Nephron (organoid): ENCODE data around the gene SLC8A1.
A peak's percentile ranks its signal among the peaks of the same experiment; 100 is the strongest.

Experiments used
- H3K27ac Mint-ChIP-seq, 3 experiments: 2 replicates each; pipeline ENCODE4 v1.8.0; 2020; ENCODE audit warnings: mixed read lengths in 3 of 3, mild to moderate bottlenecking in 2 of 3, moderate library complexity in 1 of 3
- H3K27me3 Mint-ChIP-seq: 2 replicates; pipeline ENCODE4 v1.8.0; 2021; ENCODE audit warnings: low read depth, mild to moderate bottlenecking, moderate library complexity, mixed read lengths
- H3K36me3 Mint-ChIP-seq: 2 replicates; pipeline ENCODE4 v1.8.0; 2020; ENCODE audit warnings: low read depth, mixed read lengths
- H3K4me1 Mint-ChIP-seq: 2 replicates; pipeline ENCODE4 v1.8.0; 2020; ENCODE audit warnings: mixed read lengths
- H3K4me3 Mint-ChIP-seq, 3 experiments: 2 replicates each; pipeline ENCODE4 v1.8.0; 2020; ENCODE audit warnings: mild to moderate bottlenecking in 3 of 3, mixed read lengths in 3 of 3, moderate library complexity in 2 of 3
- H3K9me3 Mint-ChIP-seq: 2 replicates; pipeline ENCODE4 v1.8.0; 2020; ENCODE audit warnings: mixed read lengths
- TF ChIP-seq, protein P1 (sequence below), 3 experiments: fragments of 200-600 bp; sonication (generic); IDR thresholded peaks; one replicate each; pipeline ENCODE4 v1.5.0; 2021; ENCODE audit warnings: antibody characterized with exemption in 3 of 3; ENCODE audit not compliant: unreplicated experiment in 3 of 3

The SLC8A1 gene

DNA sequence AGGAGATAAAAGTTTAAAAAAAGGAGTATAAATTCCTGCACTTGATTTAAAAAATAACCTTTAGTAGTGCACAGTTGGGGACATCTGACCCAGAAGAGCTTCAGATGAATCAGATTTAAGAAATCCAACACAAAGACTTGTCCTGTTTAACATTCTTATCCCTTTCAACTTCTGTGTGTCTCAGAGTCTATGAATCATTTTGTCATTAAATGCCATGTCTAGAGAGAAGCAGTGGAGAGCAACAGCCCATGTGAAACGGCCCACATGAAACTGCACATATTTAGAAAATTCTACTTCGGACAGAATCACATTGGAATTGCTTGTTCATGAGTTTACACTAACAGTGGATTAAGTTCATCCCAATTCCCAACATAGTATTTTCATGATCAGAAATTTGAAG is 278.6 kb downstream of the SLC8A1 start:
- Mint-ChIP-seq H3K4me3 (no peak overlapping the region), H3K27ac (no peak overlapping the region), H3K4me1 (peaks cover 8% of the 10 kb centered on the region), H3K36me3 (peaks cover 6% of the 10 kb centered on the region), H3K27me3 (no peaks in the 10 kb centered on the region), H3K9me3 (no peaks in the 10 kb centered on the region)
- TF ChIP-seq, protein P1, sequence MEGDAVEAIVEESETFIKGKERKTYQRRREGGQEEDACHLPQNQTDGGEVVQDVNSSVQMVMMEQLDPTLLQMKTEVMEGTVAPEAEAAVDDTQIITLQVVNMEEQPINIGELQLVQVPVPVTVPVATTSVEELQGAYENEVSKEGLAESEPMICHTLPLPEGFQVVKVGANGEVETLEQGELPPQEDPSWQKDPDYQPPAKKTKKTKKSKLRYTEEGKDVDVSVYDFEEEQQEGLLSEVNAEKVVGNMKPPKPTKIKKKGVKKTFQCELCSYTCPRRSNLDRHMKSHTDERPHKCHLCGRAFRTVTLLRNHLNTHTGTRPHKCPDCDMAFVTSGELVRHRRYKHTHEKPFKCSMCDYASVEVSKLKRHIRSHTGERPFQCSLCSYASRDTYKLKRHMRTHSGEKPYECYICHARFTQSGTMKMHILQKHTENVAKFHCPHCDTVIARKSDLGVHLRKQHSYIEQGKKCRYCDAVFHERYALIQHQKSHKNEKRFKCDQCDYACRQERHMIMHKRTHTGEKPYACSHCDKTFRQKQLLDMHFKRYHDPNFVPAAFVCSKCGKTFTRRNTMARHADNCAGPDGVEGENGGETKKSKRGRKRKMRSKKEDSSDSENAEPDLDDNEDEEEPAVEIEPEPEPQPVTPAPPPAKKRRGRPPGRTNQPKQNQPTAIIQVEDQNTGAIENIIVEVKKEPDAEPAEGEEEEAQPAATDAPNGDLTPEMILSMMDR (IDR thresholded peaks at IDR 0.05; ENCODE audit: unreplicated experiment in 3 of 3), result no peak

DNA sequence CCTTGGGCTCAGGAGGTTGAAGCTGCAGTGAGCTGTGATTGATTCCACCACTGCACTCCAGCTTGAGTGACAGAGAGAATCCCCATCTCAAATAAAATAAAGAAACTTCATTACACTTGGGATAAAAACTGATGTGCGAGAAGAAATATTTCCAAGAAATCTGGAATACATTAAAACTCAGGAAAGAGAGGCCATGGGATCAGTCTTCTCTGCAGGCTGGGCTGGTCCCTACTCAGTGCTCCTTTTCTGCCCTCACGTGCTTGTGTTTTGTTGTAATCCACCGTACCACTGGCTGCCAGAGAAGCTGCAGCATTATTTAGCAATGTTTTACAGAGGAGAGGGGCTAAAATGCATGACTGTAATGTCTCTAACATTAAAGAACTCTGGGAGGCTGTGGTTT is 282.0 kb downstream of the SLC8A1 start:
- TF ChIP-seq, protein P1 (IDR thresholded peaks at IDR 0.05; ENCODE audit: unreplicated experiment in 3 of 3), result no peak
- no peaks in the 10 kb centered on the region for H3K27me3 Mint-ChIP-seq
- no peak overlapping the region for H3K4me3 Mint-ChIP-seq
- H3K36me3 Mint-ChIP-seq, result peaks cover 8% of the 10 kb centered on the region
- no peaks in the 10 kb centered on the region for H3K9me3 Mint-ChIP-seq
- peak overlapping the region in 1 of 3 experiments; percentile 11 for H3K27ac Mint-ChIP-seq
- peaks cover 19% of the 10 kb centered on the region for H3K4me1 Mint-ChIP-seq

DNA sequence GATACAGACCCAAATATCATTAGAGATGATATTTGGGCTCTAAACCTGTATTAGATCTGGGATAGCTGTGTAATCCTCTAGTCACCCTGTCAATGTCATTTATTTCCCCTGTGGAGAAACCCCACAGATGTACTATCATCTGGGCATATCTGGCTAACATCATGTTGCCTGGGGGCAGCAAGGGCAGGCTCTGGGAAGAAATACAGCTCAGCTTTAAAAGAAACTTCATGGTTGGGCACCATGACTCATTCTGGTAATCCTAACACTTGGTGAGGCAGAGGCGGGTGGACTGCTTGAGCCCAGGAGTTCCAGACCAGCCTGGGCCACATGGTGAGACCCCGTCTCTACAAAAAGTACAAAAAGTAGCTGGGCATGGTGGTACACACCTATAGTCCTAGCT is 282.5 kb downstream of the SLC8A1 start:
- no peaks in the 10 kb centered on the region for H3K27me3 Mint-ChIP-seq
- TF ChIP-seq, protein P1 (IDR thresholded peaks at IDR 0.05; ENCODE audit: unreplicated experiment in 3 of 3), result no peak
- H3K27ac Mint-ChIP-seq, result no peak overlapping the region
- H3K4me1 Mint-ChIP-seq, result peaks cover 22% of the 10 kb centered on the region
- H3K4me3 Mint-ChIP-seq, result no peak overlapping the region
- H3K36me3 Mint-ChIP-seq, result peaks cover 12% of the 10 kb centered on the region
- no peaks in the 10 kb centered on the region for H3K9me3 Mint-ChIP-seq

DNA sequence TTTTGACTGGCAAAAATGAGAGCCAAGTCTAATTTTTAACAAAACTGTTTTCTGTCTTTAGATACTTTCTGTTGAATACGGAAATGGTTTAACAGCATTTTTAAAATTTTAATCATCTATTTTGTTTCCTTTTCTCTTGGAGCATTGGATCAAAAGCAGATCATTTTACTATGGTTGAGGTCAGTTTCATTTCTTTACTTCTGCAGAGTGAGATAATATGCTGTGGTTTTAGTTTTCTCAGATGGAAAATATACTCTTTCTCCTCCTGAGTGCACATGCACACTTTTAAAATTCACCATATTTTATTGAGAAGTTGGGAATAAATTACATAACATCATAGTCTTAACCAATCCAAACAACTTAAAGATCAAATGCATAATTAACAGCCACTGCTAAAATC is 283.3 kb downstream of the SLC8A1 start:
- peaks cover 22% of the 10 kb centered on the region for H3K4me1 Mint-ChIP-seq
- TF ChIP-seq, protein P1 (IDR thresholded peaks at IDR 0.05; ENCODE audit: unreplicated experiment in 3 of 3), result no peak
- no peak overlapping the region for H3K27ac Mint-ChIP-seq
- no peaks in the 10 kb centered on the region for H3K9me3 Mint-ChIP-seq
- no peak overlapping the region for H3K4me3 Mint-ChIP-seq
- H3K36me3 Mint-ChIP-seq, result peaks cover 12% of the 10 kb centered on the region
- no peaks in the 10 kb centered on the region for H3K27me3 Mint-ChIP-seq

DNA sequence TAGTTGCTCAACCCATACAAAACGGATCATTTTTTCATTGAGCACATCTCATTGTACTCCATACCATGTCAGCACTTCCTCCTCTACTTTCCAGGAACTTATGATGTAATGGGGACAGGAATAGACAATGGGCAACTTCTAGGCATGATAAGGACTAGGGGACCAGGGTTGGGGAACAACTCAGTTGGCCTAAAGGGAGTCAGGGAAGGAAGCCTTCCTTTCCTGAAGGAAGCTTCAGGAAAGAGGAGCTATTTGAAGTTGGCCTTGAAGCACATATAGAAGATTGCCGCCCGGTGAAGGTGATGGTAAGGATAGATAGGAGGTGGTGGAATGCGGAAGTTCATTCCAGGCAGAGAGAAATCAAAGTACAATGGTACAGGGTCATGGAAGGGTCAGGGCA is 283.9 kb downstream of the SLC8A1 start:
- H3K27me3 Mint-ChIP-seq, result no peaks in the 10 kb centered on the region
- TF ChIP-seq, protein P1 (IDR thresholded peaks at IDR 0.05; ENCODE audit: unreplicated experiment in 3 of 3), result no peak
- peak overlapping the region in 2 of 3 experiments; percentile 16 to 17 for H3K27ac Mint-ChIP-seq
- peaks cover 17% of the 10 kb centered on the region for H3K36me3 Mint-ChIP-seq
- no peak overlapping the region for H3K4me3 Mint-ChIP-seq
- peaks cover 22% of the 10 kb centered on the region for H3K4me1 Mint-ChIP-seq
- no peaks in the 10 kb centered on the region for H3K9me3 Mint-ChIP-seq

DNA sequence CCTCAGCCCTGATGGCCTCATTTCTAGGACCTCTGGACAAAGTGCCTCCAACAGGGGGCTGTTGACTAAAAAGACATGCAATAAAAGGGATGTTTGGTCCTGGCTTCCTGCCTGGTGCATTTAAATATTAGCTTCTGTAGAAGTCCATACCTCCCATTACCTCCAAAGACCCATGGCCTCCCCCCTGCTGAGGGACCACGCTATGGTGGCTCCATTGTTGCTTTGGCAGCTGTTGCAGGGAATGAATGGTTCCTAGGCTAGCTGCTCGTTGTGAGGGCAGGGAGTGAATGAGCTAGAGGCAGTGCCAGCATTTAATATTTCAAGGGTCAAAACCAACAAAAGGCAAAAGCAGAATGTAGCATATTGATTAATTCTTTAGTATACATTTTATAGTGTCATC is 285.9 kb downstream of the SLC8A1 start:
- peaks cover 22% of the 10 kb centered on the region for H3K4me1 Mint-ChIP-seq
- H3K9me3 Mint-ChIP-seq, result no peaks in the 10 kb centered on the region
- H3K27ac Mint-ChIP-seq, result peak overlapping the region in 1 of 3 experiments; percentile 40
- H3K36me3 Mint-ChIP-seq, result peaks cover 31% of the 10 kb centered on the region
- no peaks in the 10 kb centered on the region for H3K27me3 Mint-ChIP-seq
- TF ChIP-seq, protein P1 (IDR thresholded peaks at IDR 0.05; ENCODE audit: unreplicated experiment in 3 of 3), result no peak
- H3K4me3 Mint-ChIP-seq, result no peak overlapping the region
